ENCODE data around the gene GARIN6.
A peak's percentile ranks its signal among the peaks of the same experiment; 100 is the strongest.
"Not testable (repeated sequence)": the region's sequence is repeated elsewhere in the genome, so short reads cannot be mapped to it uniquely, and the experiment has no call there.

GARIN6 gene

GRCh38 chr12:99647453-99647852 is at the start of gene GARIN6:
Gene GARIN6, plus strand, starts transcription at chr12:99647753. Its CDS starts 422 bp downstream, at chr12:99648175.
- DNase-seq (ENCODE audit: low spot score), result no peak

- DNase-seq (ENCODE audit: low spot score), result no peak
Measured at GRCh38 chr12:99598785-99599184, 48.8 kb upstream of the GARIN6 start.

- DNase-seq (ENCODE audit: low spot score), result no peak
Measured at GRCh38 chr12:99600388-99600787, 47.2 kb upstream of the GARIN6 start.

GRCh38 chr12:99609455-99610181 is 37.9 kb upstream of the GARIN6 start:
- no peak for DNase-seq (ENCODE audit: low spot score)

- no peak for DNase-seq (ENCODE audit: low spot score)
Measured at GRCh38 chr12:99611117-99611516, 36.4 kb upstream of the GARIN6 start.

- DNase-seq (ENCODE audit: low spot score), result no peak
Measured at GRCh38 chr12:99611599-99611998, 36.0 kb upstream of the GARIN6 start.

GRCh38 chr12:99618657-99619056 is 28.9 kb upstream of the GARIN6 start:
- DNase-seq (ENCODE audit: low spot score), result no peak

GRCh38 chr12:99619389-99620158 is 28.0 kb upstream of the GARIN6 start:
- DNase-seq (ENCODE audit: low spot score), result peak; percentile 46

- DNase-seq (ENCODE audit: low spot score), result no peak
Measured at GRCh38 chr12:99620159-99620479, 27.4 kb upstream of the GARIN6 start.

- not testable (repeated sequence) for DNase-seq (ENCODE audit: low spot score)
Measured at GRCh38 chr12:99624591-99624990, 23.0 kb upstream of the GARIN6 start.

GRCh38 chr12:99627459-99627858 is 20.1 kb upstream of the GARIN6 start:
- no peak for DNase-seq (ENCODE audit: low spot score)

- no peak for DNase-seq (ENCODE audit: low spot score)
Measured at GRCh38 chr12:99644629-99645028, 2.9 kb upstream of the GARIN6 start.

- DNase-seq (ENCODE audit: low spot score), result no peak
Measured at GRCh38 chr12:99648183-99648582, 630 bp downstream of the GARIN6 start.

- no peak for DNase-seq (ENCODE audit: low spot score)
Measured at GRCh38 chr12:99649551-99649950, 2.0 kb downstream of the GARIN6 start.

GRCh38 chr12:99658671-99659349 is 11.3 kb downstream of the GARIN6 start:
- DNase-seq (ENCODE audit: low spot score), result no peak

- no peak for DNase-seq (ENCODE audit: low spot score)
Measured at GRCh38 chr12:99670635-99671034, 23.1 kb downstream of the GARIN6 start.

- no peak for DNase-seq (ENCODE audit: low spot score)
Measured at GRCh38 chr12:99680276-99680675, 32.7 kb downstream of the GARIN6 start.

GRCh38 chr12:99686142-99686541 is 38.6 kb downstream of the GARIN6 start:
- DNase-seq (ENCODE audit: low spot score), result no peak

- no peak for DNase-seq (ENCODE audit: low spot score)
Measured at GRCh38 chr12:99695050-99695449, 47.5 kb downstream of the GARIN6 start.
